HS-27A (cell line): Measurements from ENCODE around the gene THEMIS.
"Not testable (repeated sequence)": the region's sequence is repeated elsewhere in the genome, so short reads cannot be mapped to it uniquely, and the experiment has no call there.

Experiments
- DNase-seq: peaks from one replicate; pipeline ENCODE4 v3.0.0-alpha.2; 2012; ENCODE audit warnings: low read depth, missing footprints

Gene THEMIS

DNA sequence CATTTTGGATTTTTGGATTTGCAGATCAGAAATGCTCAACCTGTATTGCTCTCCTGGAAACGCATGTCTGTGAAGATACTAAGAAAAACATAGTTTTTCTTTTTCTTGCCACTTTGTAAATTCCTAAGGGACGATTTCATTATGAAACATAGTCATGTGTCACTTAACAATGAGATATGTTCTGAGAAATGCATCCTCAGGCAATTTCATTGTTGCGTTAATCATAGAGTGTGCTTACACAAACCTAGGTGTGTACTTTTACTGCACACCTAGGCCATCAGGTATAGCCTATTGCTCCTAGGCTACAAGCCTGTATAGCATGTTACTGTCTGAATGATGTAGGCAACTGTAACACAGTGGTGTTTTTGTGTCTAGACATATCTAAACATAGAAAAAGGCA lies 13.4 kb upstream of the THEMIS start:
- DNase-seq = no peak

DNA sequence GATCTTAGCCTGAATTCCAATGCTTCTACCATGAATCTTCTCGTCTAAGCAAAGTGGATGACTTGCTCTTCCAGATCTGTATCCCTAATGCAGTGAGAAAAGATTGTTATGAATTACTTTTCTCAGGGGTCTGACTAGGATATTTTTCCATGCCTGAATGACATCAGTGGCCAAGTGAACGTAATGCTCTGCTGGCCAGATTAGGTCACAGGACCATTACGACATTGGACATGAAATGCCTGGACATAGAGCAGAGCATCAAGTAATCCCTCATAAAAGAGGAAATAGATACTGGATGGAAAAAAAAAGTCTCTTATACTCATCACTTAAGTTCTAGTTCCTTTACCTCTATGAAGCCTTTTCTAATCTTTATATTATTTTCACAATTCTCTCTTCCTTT lies 12.1 kb upstream of the THEMIS start:
- no peak for DNase-seq

DNA sequence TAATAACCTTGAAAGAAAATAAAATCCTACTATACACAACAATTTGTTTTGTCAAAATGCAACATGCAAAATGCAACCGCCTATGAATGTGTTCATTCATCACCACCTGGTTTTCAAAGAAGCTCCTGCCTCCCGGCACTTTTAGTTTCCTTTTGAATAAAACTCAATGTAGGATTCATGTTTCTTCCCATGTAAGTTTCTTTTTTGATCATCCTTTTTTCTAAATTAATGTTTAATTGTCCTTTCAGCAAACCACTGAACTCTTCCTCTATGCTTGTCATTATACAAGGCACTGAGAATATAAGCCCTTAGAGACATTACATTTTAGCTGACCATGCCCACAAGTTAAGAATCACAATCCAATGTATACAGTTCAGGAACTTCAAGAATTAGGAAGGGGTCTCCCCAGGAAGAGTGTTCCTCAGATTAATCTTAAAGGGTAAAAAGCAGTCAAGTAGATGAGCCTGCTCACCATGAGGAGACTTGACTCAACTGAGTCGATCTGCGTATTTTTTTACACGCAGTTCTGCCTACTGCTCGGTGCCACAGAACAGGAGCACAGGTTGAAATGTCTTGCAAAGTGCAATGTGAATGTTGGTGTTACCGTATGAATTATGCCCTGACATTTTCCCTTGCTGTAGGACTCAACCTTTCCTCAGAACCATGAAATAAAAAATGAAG lies 7.2 kb upstream of the THEMIS start:
- no peak for DNase-seq

DNA sequence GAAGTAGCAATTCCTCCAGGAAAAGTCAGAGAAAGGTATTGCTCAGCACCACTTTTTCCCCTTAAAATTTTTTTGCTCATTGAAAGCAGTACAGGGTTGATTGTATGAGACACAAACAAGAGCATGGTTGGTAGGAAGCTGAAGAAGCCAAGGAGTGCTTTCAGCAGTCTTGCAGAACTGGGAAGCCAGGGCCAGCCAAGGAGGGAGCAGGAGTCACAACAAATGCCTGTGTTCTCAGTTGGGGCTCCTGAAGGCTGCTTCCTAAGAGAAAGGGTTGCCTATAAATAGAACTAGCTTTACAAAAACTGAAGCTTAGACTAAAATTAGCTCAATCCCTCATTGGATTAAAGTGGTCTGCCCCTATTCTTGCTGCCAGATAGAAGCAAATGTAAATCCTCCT lies 3.3 kb upstream of the THEMIS start:
- no peak for DNase-seq

DNA sequence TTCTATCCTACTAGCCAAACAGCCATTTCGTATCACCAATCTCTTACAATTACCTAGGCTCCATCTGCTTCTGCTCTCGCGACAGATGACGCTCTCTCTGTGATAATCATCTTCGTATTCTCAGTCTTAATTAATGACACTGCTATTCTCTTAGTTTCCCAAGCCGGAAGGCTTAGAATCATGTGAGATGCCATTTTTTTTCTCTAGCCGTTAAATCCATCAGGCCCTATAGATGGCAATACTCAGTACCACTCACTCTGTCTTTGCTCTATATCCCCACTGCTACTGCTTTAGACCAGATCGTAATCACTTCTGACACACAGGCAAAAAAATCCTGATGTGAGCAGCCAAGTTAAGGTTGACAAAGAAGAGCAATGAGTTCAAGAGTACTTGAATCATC lies 2.1 kb upstream of the THEMIS start:
- DNase-seq = no peak

DNA sequence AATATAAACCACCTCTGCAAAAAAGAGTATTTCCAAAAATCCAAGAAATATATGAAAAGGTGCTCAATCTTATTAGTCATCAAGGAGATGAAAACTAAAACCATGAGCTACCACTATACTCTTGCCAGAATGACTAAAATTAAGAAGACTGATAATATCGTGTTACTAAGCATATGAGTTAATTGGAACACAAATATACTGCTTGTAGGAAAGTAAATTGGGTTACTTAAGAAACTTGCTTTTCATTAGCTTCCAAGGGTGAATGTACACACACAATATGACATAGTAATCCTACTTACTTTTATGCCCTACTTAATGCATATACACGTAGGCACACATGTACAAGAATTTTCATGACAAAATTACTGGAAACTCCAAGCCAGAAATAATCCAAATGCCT lies 3.4 kb downstream of the THEMIS start:
- DNase-seq = no peak

DNA sequence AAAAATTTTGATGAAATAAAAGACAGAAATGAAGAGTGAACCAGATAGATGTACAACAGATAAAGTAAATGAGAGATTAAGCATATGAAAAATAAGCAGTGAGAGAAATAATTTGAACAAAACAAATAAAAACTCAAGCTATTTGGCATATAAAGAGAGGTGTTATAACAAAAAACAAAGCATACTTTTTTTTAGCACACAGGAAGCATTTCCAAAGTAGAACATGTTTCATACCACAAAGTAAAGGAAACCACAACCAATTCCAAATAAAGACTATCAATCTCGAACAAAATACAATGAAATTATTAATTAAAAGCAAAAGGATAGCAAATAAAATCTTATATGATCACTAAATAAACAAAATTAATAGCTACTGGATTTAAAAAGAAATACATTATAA lies 6.8 kb downstream of the THEMIS start:
- DNase-seq = no peak

DNA sequence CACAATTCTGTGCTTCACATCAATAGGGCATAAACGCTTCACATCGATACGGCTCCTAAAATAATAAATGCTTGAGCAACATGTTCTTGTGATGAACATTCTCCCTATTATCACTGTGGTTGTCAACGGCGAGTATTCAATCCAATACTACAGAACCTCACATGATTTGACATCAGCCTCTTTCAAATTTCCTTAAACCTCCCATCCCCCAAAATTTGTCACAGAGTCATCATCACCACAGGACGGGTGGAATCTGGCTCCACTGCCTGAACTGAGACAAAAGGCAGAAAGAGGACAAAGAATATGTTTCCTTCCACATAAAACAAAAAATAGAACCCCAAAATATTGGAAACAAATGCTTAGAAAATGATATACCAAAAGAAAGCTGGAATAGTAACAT lies 7.3 kb downstream of the THEMIS start:
- DNase-seq = no peak

DNA sequence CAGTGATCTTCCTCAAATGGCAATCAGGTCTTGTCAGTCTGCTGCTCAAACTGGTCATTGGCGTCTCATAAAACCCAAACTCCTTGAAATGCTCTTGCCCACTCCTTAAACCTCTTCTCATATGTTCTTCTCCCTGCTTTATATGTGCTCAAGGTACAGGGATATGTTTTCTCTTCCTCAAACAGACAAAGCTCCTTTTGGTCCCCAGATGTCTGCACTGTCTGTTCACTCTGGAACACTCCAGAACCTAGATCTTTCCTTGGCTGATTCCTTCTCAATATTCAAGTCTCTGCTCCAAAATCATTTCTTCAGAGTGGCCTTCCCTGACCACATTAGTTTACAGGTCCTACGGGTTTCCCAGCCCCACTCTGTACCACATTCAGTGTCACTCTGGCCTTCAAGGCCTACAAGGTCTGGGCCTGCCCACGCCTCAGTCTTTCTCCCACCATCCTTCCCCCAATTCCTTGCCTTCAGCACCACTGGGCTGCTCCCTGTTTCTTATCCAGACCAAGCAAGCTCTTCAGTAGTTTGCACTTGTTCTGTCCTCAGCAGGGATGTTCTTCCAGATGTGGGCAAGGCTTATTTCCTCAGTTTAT lies 9.0 kb downstream of the THEMIS start:
- DNase-seq = no peak

DNA sequence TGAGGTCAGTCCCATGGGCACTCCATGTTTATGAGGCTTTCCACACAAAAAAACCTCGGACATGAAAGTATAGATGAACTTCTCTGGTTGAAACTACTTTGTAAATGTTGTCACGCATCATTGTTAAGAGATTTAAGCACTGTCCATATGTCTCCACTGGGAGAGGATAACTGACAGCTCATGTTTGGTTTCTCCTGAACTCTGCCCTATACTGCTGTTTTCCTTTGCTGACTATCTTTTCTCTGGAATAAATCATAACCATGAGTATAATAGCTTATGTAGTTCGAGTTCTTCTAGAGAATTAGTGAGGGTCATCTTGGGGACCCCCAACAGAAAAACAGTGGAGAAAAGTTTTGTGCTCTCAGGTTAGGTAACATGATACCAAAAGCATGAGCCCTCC lies 14.3 kb downstream of the THEMIS start:
- DNase-seq = no peak

DNA sequence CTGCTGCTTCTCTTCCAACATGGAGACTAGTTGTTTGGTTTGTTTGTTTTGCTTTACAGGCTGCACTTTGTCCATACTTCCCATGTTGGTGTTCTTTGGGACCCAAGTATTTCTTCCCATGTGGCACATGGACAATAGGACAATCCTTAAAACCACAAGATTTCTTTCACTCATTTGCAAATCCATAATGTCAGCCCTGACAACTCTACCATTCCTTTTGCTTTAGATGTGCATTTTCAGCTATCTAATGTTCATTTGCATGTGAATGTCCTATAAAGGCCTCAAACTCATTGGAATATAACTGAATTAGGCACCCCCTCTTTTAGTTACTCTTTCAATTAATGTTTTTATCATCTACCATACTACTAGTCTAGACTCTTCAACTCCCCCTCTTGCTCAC lies 16.7 kb downstream of the THEMIS start:
- DNase-seq = no peak

DNA sequence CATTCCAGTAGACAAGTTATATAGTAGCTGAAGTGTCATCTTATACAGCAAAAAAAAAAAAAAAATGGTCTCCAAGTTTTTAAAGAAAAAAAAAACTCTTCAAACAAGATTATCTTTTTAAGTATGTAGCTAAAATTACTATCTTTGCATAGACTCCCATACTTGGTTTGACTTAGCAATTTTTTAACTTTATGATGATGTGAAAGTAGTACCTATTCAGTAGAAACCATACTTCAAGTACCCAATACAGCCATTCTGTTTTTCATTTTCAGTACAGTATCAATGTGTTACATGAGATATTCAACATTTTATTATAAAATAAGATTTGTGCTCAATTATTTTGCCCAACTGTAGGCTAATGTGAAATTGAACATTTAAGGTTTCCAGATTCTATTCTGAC lies 18.9 kb downstream of the THEMIS start:
- not testable (repeated sequence) for DNase-seq

DNA sequence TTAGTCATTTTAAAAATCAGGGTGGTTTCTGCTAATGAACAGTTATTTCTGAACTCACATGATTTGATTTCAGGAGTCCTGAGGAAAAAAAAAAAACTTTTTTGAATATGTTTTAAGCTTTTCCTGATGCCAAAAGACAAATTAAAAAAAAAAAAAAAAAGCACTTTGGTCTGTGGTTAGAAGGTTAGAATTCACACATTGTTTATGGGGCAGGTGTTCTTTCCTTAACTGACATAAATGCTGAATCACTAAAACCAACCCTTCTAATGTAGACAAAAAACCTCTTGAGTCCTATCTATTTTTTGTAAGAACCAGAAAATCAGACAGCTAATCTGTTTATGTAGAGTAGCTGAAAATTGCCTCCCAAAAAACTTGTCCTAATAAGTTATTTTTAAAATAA lies 20.4 kb downstream of the THEMIS start:
- no peak for DNase-seq

DNA sequence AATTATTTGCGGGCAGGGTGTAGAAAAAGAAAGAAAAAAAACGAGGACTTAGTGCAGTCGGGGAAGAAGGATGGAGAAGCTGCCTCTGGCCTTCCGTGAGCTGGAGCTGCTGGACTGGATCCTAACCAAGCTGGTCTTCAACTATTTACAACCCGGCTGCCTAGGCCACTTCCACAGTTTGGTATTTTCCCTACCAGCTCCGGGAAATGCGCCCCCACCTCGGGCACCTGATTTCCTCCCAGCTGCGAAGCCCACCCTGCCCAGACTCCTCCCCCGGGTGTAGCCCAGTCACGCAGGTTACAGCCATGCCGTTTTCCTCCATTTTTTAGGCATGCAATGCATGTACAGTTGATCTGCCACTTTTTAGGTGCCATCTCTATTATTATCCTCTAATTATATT lies 21.2 kb downstream of the THEMIS start:
- DNase-seq = no peak

DNA sequence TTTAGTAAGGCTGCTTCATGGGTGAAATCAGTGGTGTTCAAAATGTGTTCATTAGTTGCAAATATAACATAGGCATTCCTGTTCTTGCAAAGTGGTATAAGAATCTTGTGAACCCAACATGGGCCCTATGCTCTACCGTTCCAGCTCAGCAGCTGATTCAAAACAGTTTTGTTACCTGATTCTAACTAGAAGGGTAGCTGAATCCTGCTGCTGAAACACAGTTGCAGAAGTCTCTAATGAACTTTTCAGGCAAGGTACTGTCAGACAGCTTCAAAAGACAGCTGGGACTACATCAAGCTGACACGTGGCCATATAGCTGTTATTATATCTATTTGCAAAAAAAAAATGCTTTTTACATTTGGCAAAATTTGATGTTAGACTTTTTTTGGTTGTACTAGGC lies 22.7 kb downstream of the THEMIS start:
- DNase-seq = no peak

DNA sequence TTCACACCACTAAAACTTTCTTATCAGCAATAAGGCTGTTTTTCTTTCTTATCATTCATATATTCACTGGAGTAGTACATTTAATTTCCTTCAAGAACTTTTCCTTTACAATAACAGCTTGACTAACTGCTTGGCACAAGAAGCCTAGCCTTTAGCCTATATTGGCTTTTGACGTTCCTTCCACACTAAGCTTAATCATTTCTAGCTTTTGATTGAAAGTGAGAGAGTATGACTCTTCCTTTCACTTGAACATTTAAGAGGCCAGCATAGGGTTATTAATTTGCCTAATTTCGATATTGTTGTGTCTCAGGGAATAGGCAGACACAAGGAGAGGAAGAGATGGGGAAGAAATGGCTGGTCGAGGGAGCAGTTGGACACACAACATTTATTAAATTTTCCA lies 23.6 kb downstream of the THEMIS start:
- no peak for DNase-seq

DNA sequence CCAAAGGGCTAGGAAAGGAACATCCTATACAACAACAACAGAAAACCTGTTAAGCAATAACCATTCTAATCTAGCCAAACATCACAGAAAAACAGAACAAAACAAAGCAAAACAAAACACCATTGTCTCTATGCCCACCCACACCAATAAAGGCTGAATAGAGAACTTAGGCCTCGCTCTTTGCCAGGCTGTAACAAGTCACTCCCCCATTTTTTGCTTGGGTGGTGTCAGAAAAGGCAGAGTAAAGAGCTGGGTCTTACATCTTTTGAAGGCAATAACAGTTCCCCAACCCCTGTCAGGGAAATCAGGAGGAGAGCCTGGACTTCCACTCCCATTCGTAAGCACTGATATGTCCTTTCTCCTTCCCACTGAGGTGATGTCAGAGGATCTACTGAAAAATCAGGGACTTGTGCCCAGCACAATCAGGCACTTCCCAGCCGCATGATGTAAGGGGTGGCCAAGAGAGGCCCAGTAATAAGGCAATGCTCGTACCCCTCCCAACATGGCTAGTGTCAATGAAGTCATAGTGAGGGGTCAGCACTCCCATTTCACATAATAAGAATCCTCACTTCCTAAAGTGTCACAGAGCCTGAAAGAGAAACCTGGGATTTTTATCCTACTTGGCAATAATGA lies 31.0 kb downstream of the THEMIS start:
- DNase-seq = no peak

DNA sequence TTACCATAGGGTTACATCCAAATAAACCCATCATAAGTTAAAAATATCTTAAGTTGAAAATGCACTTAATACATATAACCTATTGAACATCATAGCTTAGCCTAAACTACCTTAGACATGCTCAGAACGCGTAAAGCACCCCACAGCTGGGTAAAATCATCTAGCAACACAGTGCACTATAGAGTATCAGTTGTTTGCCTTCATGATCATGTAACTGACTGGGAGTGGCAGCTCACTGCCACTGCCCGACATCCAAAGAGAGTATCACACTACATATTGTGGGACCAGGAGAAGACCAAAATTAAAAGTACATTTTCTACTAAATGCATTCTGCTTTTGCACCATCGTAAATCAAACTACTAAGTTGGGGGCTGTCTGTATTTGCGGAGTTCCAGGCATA lies 31.7 kb downstream of the THEMIS start:
- DNase-seq = no peak

DNA sequence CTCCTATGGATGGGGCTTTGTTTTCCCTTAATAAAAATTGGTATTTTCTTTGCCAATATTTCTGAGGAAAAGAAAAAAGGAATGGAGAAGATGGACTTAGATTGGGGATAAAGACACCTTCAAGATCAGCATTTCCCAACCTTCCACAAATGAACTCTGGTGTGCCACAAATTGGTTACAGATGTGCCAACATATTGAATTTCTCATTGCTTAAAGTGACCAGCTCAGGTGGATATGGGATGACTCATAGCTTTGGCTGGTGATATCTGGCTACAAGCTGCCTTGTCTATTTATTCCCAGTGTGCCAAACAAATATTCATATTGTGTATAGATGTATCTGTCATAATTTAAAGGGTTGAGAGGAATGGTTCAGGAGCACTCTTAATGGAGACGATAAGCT lies 32.5 kb downstream of the THEMIS start:
- DNase-seq = no peak

DNA sequence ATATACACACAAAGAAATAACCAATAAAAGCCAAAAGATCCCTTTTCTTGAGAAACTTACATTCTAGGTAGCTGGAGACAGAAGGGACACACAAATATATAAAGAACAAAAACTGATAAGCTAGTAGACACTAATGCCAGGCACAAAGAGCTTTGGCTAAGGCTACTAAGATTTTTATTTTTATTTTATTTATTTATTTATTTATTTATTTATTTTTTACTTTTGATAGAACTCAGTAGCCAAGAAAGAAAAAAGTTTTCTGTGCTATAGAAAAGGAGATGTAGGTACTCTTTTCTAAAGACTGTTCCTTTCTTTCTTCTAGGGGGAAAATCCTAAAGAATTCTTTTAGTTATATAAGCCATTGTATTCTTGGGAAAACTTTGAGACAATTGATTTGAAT lies 34.1 kb downstream of the THEMIS start:
- DNase-seq = no peak

DNA sequence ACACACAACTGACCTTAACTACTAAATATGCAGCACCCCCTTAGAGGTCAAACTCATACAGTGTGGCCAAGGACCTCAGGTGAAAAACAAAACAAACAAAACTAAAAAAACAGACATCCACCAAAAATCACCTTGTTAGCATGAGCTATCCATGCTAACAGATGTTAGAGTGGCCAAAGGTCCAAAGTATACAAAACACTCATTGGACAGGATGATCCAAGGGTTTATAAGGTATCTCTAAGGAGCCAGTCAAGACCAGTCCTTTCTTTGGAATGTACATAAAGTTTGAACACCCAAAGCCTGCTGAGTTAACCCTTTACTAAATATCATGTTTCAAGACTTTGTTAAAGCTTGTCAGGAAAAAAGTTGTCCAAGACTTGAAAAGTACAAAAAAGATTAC lies 35.8 kb downstream of the THEMIS start:
- DNase-seq = no peak

DNA sequence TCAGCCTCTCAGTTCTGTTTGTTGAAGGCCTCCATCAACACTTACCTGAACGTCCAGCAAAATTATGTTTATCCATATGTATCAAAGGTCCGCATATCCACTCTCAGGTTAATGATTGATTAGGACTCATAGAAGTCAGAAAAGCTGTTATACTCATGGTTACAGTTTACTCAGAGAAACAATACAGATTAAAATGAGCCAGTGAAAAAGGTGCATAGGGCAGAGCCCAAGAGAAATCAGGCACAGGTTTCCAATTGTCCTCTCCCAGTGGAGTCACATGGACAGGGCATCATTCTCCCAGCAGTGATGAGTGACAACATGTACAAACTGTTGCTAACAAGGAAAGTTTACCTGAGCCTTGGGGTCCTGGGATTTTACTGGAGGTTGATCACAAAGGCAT lies 36.2 kb downstream of the THEMIS start:
- no peak for DNase-seq

DNA sequence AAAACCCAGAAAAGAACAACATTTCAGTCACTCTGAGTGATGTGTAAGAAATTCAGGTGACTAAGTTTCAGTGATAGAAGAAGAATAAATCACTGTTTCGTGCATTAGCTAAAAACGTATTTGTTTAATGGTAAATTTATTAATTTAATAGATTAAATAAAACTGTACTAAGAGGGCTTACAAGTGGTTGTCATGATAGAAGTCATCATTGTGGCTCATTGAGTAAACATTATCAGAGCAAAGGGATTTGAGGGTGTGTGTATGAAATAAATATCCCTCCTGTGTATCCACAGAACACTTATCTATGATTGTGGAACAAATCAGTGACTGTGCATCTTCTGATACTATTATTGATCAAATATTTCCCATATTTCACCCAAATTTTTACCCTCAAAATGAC lies 40.1 kb downstream of the THEMIS start:
- DNase-seq = no peak

DNA sequence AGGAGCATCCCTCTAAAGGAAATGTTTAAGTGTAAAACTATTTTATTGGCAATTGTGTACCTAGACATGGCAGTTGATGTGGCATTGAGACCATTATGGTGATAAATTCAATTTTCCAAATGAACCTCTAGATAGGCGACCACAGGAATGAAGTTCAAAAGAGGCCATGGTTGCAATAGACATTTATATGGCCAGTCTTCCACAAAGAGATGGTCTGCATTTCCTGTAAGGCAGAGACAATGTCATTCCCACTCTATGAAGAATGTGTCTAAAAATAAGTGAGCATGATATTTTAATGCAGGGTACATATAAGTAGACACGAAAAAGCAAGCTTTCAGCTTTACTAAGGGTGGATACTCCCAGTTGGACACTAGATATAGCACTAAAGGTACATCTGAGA lies 40.9 kb downstream of the THEMIS start:
- DNase-seq = no peak
